A549 (cell line): ENCODE measurements around the gene MAPKAP1. TPM values are rescaled to one million over a fixed set of nuclear protein-coding genes. Genes with fewer than 3 reads are reported as not detected.

ENCODE experiments used
- ATAC-seq, 2 experiments: fragments of 200-7000 bp in 1 of 2; fragments of >200 bp in 1 of 2; cut with Nextera tagmentation in 1 of 2; cut with Tn5 transposase in 1 of 2; 3 replicates each; pipeline versions ENCODE4 v1.8.0 to v1.9.1; 2018 to 2020; ENCODE audit warnings: mild to moderate bottlenecking in 1 of 2, moderate library complexity in 1 of 2
- CTCF ChIA-PET: fragments of 300-600 bp; sonication (Branson Sonifier 250); formaldehyde crosslinking; extraction: SDS; loops from one replicate; lab custom pipeline; 2021; ENCODE audit warnings: antibody characterized with exemption, inconsistent platforms; lab: Yijun Ruan, JAX
- POLR2A ChIA-PET: fragments of 350-600 bp; formaldehyde crosslinking; extraction: SDS; loops from one replicate; lab custom pipeline; 2021; ENCODE audit warnings: antibody characterized with exemption, inconsistent platforms; lab: Yijun Ruan, JAX
- DNase-seq, 2 experiments: peaks; one replicate each; pipeline versions ENCODE4 v3.0.0 to v3.0.0-alpha.2; 2011 to 2016; ENCODE audit warnings: low read depth in 1 of 2, low spot score in 1 of 2
- FAIRE-seq: peaks from 2 replicates; lab custom pipeline; 2011; peaks lifted over from hg19 to GRCh38; lab: Jason Lieb, UNC
- H3K27ac ChIP-seq, 2 experiments: fragments of >200 bp; sonication (Bioruptor Twin); formaldehyde crosslinking; 3 replicates each; pipeline ENCODE4 v1.5.1; 2016 to 2017
- H3K4me1 ChIP-seq: fragments of >200 bp; sonication (Bioruptor Twin); formaldehyde crosslinking; 3 replicates; pipeline ENCODE4 v1.6.1; 2016
- H3K4me2 ChIP-seq: fragments of >200 bp; sonication (Bioruptor Twin); formaldehyde crosslinking; 3 replicates; pipeline ENCODE4 v1.6.1; 2016
- H3K4me3 ChIP-seq: fragments of >200 bp; sonication (Bioruptor Twin); formaldehyde crosslinking; 3 replicates; pipeline ENCODE4 v1.5.1; 2016
- H3K9me3 ChIP-seq: fragments of >200 bp; sonication (Bioruptor Twin); formaldehyde crosslinking; 3 replicates; pipeline ENCODE4 v1.6.1; 2016
- BCL3 ChIP-seq: fragments of >200 bp; sonication (Bioruptor Twin); formaldehyde crosslinking; IDR thresholded peaks from 3 replicates; pipeline ENCODE4 v1.6.1; 2016
- CBX8 ChIP-seq: fragments of 200-600 bp; sonication (generic); IDR thresholded peaks from 2 replicates; pipeline ENCODE4 v1.6.1; 2016
- CHD2 ChIP-seq: fragments of 150-350 bp; IDR thresholded peaks from 2 replicates; pipeline ENCODE4 v1.6.1; 2014; ENCODE audit warnings: low read length; ENCODE audit not compliant: partially characterized antibody
- E2F6 ChIP-seq: IDR thresholded peaks from 2 replicates; pipeline ENCODE4 v1.6.1; 2012; ENCODE audit warnings: low read depth, borderline replicate concordance
- ELK1 ChIP-seq: fragments of 150-350 bp; IDR thresholded peaks from 2 replicates; pipeline ENCODE4 v1.6.1; 2014; ENCODE audit warnings: low read depth, mild to moderate bottlenecking, low read length
- EP300 ChIP-seq, 2 experiments: fragments of >200 bp; sonication (Bioruptor Twin); formaldehyde crosslinking; IDR thresholded peaks; 2 replicates in 1 of 2; 3 replicates in 1 of 2; pipeline ENCODE4 v1.6.1; 2016 to 2017
- ESRRA ChIP-seq: fragments of 150-350 bp; IDR thresholded peaks from 2 replicates; pipeline ENCODE4 v1.6.1; 2014; ENCODE audit warnings: mild to moderate bottlenecking, low read length, borderline replicate concordance
- HEYL ChIP-seq: fragments of 250-450 bp; sonication (Bioruptor Pico); IDR thresholded peaks from 2 replicates; pipeline ENCODE4 v1.8.0; 2021; ENCODE audit warnings: mild to moderate bottlenecking, moderate library complexity
- JUNB ChIP-seq: fragments of >200 bp; sonication (Bioruptor Twin); formaldehyde crosslinking; IDR thresholded peaks from 2 replicates; pipeline ENCODE4 v1.6.1; 2016
- NPAS2 ChIP-seq: fragments of 250-450 bp; sonication (Bioruptor Pico); IDR thresholded peaks from 2 replicates; pipeline ENCODE4 v1.8.0; 2022; ENCODE audit warnings: mild to moderate bottlenecking, moderate library complexity, borderline replicate concordance
- PBX3 ChIP-seq: IDR thresholded peaks from 2 replicates; pipeline ENCODE4 v1.6.1; 2012
- POLR2A ChIP-seq: IDR thresholded peaks from 2 replicates; pipeline ENCODE4 v1.6.1; 2012; ENCODE audit warnings: mild to moderate bottlenecking, low read length
- RAD21 ChIP-seq, 2 experiments: fragments of >200 bp in 1 of 2; sonication (Bioruptor Twin) in 1 of 2; formaldehyde crosslinking in 1 of 2; IDR thresholded peaks in 1 of 2; conservative IDR thresholded peaks in 1 of 2; 2 replicates in 1 of 2; 3 replicates in 1 of 2; pipeline ENCODE4 v1.6.1; 2012 to 2018; ENCODE audit warnings: inconsistent platforms in 1 of 2
- RARB ChIP-seq: fragments of 250-450 bp; sonication (Bioruptor Pico); IDR thresholded peaks from 2 replicates; pipeline ENCODE4 v1.8.0; 2021; ENCODE audit warnings: mild to moderate bottlenecking, moderate library complexity
- RFX5 ChIP-seq: fragments of 450-650 bp; IDR thresholded peaks from 2 replicates; pipeline ENCODE4 v1.7.1; 2014; ENCODE audit warnings: antibody characterized with exemption, mild to moderate bottlenecking, moderate library complexity
- TP53 ChIP-seq: fragments of 250-450 bp; sonication (Bioruptor Pico); IDR thresholded peaks from 2 replicates; pipeline ENCODE4 v1.5.0; 2021; ENCODE audit warnings: mild to moderate bottlenecking, moderate library complexity
- USF2 ChIP-seq: fragments of 450-650 bp; IDR thresholded peaks from 2 replicates; pipeline ENCODE4 v1.6.1; 2014; ENCODE audit warnings: antibody characterized with exemption
- ZC3H11A ChIP-seq: fragments of 450-650 bp; IDR thresholded peaks from 2 replicates; pipeline ENCODE4 v1.6.1; 2014; ENCODE audit warnings: antibody characterized with exemption, mild to moderate bottlenecking
- ZFP36 ChIP-seq: fragments of 450-650 bp; IDR thresholded peaks from 2 replicates; pipeline ENCODE4 v1.6.1; 2014; ENCODE audit warnings: borderline replicate concordance; ENCODE audit not compliant: partially characterized antibody
- ZNF302 ChIP-seq: fragments of 250-450 bp; sonication (Bioruptor Pico); IDR thresholded peaks from 2 replicates; pipeline ENCODE4 v1.9.0; 2021; ENCODE audit warnings: inconsistent platforms, mild to moderate bottlenecking, moderate library complexity
- WGBS: methylation state at CpG from one replicate; pipeline ENCODE4 v1.1.6; 2017; ENCODE audit errors: missing lambda C conversion rate; 5-methylcytosine and 5-hydroxymethylcytosine counted together
- polyA plus RNA-seq, 4 experiments: library from polyadenylated mRNA; depleted of rRNA in 3 of 4; stranded (reverse); fragments of >200 nt; fragmentation: RNase III in 1 of 4; extraction: RNeasy Plus Mini Kit Qiagen cat#74134 plus additional on column Dnase treatment in 1 of 4; gene quantifications; 2 replicates in 3 of 4; 3 replicates in 1 of 4; pipeline ENCODE4 v1.2.3, GENCODE V29; 2011 to 2017

The MAPKAP1 gene
- polyA plus RNA-seq, 2 of the 4 experiments (the other 2 are of a cell fraction), result 49.9 to 119 TPM

GRCh38 chr9:125406810-125407087, 300.3 kb downstream of the MAPKAP1 start (continued):
- TF ChIP-seq EP300 (IDR thresholded peaks at IDR 0.05) (no peak), ESRRA (no peak), USF2 (no peak), JUNB (no peak), RAD21 (conservative IDR thresholded peaks at IDR 0.05 in 1 of 2, IDR thresholded peaks at IDR 0.05 in 1 of 2) (no peak), PBX3 (no peak), RARB (CRISPR knock-in tag) (no peak)

GRCh38 chr9:125405938-125406809, 300.8 kb downstream of the MAPKAP1 start:
- 0 out of 3 replicates have a peak, but pooled peaks cover 4% of the 10 kb centered on the region for H3K4me1 ChIP-seq
- no peaks in the 10 kb centered on the region for H3K9me3 ChIP-seq
- no peak overlapping the region for H3K4me2 ChIP-seq
- ChIA-PET POLR2A (no interaction called here), CTCF (interaction anchor here (1.2 to 4.2 kb wide), 8 partner anchors 12 to 1092 kb away, joined by 3 to 97 read pairs (median 8); no protein-coding TSS in a partner anchor)
- FAIRE-seq (no peak), ATAC-seq (no peak), DNase-seq (no peak)
- TF ChIP-seq USF2 (peak; percentile 64), ESRRA (no peak), ZFP36 (peak; percentile 49)
- no peak overlapping the region for H3K27ac ChIP-seq
- no peak overlapping the region for H3K4me3 ChIP-seq
- WGBS, result 82% methylated on average over 14 of the region's 15 CpGs

GRCh38 chr9:125404733-125405132, 302.3 kb downstream of the MAPKAP1 start:
- DNase-seq (no peak), ATAC-seq (no peak), FAIRE-seq (no peak)
- ChIA-PET CTCF (no interaction called here), POLR2A (no interaction called here)
- no peak overlapping the region for H3K4me2 ChIP-seq
- no peaks in the 10 kb centered on the region for H3K9me3 ChIP-seq
- H3K27ac ChIP-seq, result no peak overlapping the region
- 0 out of 3 replicates have a peak, but pooled peaks cover 4% of the 10 kb centered on the region for H3K4me1 ChIP-seq
- TF ChIP-seq HEYL (CRISPR knock-in tag), result no peak
- TF ChIP-seq TP53 (CRISPR knock-in tag), result no peak
- no peak for TF ChIP-seq ZC3H11A
- TF ChIP-seq POLR2A, result no peak
- TF ChIP-seq ZNF302, result no peak
- no peak for TF ChIP-seq CHD2
- TF ChIP-seq CBX8, result no peak
- TF ChIP-seq RARB (CRISPR knock-in tag), result no peak
- no peak for TF ChIP-seq BCL3
- no peak for TF ChIP-seq E2F6
- no peak for TF ChIP-seq NPAS2 (CRISPR knock-in tag)
- no peak for TF ChIP-seq ZFP36
- TF ChIP-seq RFX5, result no peak
- TF ChIP-seq ELK1, result no peak
- 84% methylated on average over 7 of the region's 7 CpGs for WGBS
- H3K4me3 ChIP-seq, result no peak overlapping the region
